PC-9 (cell line): ENCODE results near the gene RSBN1. TPM values are rescaled to one million over a fixed set of nuclear protein-coding genes. Genes with fewer than 3 reads are reported as not detected.
"Not testable (repeated sequence)": the region's sequence is repeated elsewhere in the genome, so short reads cannot be mapped to it uniquely, and the experiment has no call there.

Experiments
- BruUV-seq: library from RNA; stranded (reverse); fragments of 400-500 nt; replicated peaks from 2 replicates; lab custom pipeline; 2021; lab: Mats Ljungman, UMichigan
- CTCF ChIA-PET: fragments of 300-600 bp; sonication (Branson Sonifier 250); formaldehyde crosslinking; loops from one replicate; lab custom pipeline; 2022; ENCODE audit warnings: antibody characterized with exemption; lab: Charles Lee
- POLR2A ChIA-PET: fragments of 300-600 bp; sonication (Branson Sonifier 250); formaldehyde crosslinking; loops from one replicate; lab custom pipeline; 2022; ENCODE audit warnings: antibody characterized with exemption; ENCODE audit not compliant: unreplicated experiment; lab: Charles Lee
- DNase-seq, 2 experiments: peaks; one replicate each; pipeline versions ENCODE4 v3.0.0 to v3.0.0-alpha.2; 2015 to 2022; ENCODE audit warnings: mixed read lengths in 1 of 2
- H2AFZ ChIP-seq: fragments of 200-600 bp; sonication (generic); 2 replicates; pipeline ENCODE4 v1.8.1; 2017; ENCODE audit warnings: antibody characterized with exemption
- H3F3A ChIP-seq: fragments of 200-600 bp; sonication (generic); 2 replicates; pipeline ENCODE4 v1.8.1; 2017; ENCODE audit warnings: antibody characterized with exemption, mild to moderate bottlenecking, low read depth; ENCODE audit not compliant: insufficient read depth
- H3K27ac ChIP-seq: fragments of 200-600 bp; sonication (generic); 2 replicates; pipeline ENCODE4 v1.6.1; 2016; ENCODE audit warnings: mixed run types
- H3K27me3 ChIP-seq: fragments of 200-600 bp; sonication (generic); 2 replicates; pipeline ENCODE4 v1.6.1; 2016; ENCODE audit warnings: low read depth, mixed run types; ENCODE audit not compliant: insufficient read depth
- H3K36me3 ChIP-seq: fragments of 200-600 bp; sonication (generic); 2 replicates; pipeline ENCODE4 v1.6.1; 2016; ENCODE audit warnings: low read depth, mixed run types
- H3K4me1 ChIP-seq: fragments of 200-600 bp; sonication (generic); replicated peaks from 2 replicates; pipeline ENCODE4 v1.6.1; 2016; ENCODE audit warnings: mixed run types; ENCODE audit not compliant: insufficient read depth
- H3K4me2 ChIP-seq: fragments of 200-600 bp; sonication (generic); 2 replicates; pipeline ENCODE4 v1.6.1; 2017; ENCODE audit warnings: mixed run types
- H3K4me3 ChIP-seq: fragments of 200-600 bp; sonication (generic); 2 replicates; pipeline ENCODE4 v1.6.1; 2016; ENCODE audit warnings: mixed run types
- H3K79me2 ChIP-seq: fragments of 200-600 bp; sonication (generic); 2 replicates; pipeline ENCODE4 v1.6.1; 2017; ENCODE audit warnings: low read depth, mixed run types
- H3K9me2 ChIP-seq: fragments of 200-600 bp; sonication (generic); 2 replicates; pipeline ENCODE4 v1.8.1; 2017; ENCODE audit warnings: mild to moderate bottlenecking; ENCODE audit not compliant: insufficient read depth
- H3K9me3 ChIP-seq: fragments of 200-600 bp; sonication (generic); 2 replicates; pipeline ENCODE4 v1.8.1; 2016; ENCODE audit warnings: low read depth; ENCODE audit not compliant: insufficient read depth
- H4K20me1 ChIP-seq: fragments of 200-600 bp; sonication (generic); 2 replicates; pipeline ENCODE4 v1.8.1; 2017; ENCODE audit not compliant: insufficient read depth
- EZH2 ChIP-seq: fragments of 200-600 bp; sonication (generic); IDR thresholded peaks from 2 replicates; pipeline ENCODE4 v1.8.0; 2017; ENCODE audit warnings: antibody characterized with exemption, low read depth
- intact Hi-C: fragments of 100-400 bp; cut with micrococcal nuclease; formaldehyde crosslinking; loops from one replicate; pipeline ENCODE4 v1.10.0; 2022; ENCODE audit not compliant: unreplicated experiment
- total RNA-seq: library from RNA; stranded (reverse); gene quantifications from 2 replicates; pipeline ENCODE4 v1.2.3, GENCODE V29; 2021
- TF ChIP-seq, protein P1 (sequence below): fragments of 200-600 bp; sonication (generic); conservative IDR thresholded peaks from 2 replicates; pipeline ENCODE4 v1.6.1; 2017; ENCODE audit warnings: mixed run types, antibody characterized with exemption, mild to moderate bottlenecking, moderate library complexity

Gene RSBN1
- total RNA-seq, 1 experiment from 2014 or later: 12.3 TPM

DNA sequence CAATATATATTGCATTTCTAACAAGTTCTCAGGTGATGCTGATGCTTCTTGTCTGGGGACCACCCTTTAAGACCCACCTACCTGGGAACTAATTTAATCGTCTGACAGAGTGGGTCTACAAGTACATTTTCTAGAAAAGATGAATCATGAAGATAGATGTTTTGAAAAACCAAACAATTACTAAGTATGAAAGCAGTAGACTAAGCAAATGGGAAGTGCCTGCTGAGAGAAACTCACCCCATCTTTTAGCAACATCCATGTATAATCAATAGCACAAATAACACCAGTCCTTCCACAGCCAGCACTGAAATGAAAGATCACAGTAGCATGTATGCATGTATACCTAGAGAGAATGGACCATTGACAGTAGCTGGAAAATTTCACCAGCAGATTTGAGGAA lies 42.0 kb upstream of the RSBN1 start:
- H4K20me1 ChIP-seq: no peaks in the 10 kb centered on the region
- no peaks in the 10 kb centered on the region for H3K36me3 ChIP-seq
- H3K4me3 ChIP-seq: no peak overlapping the region
- H3K27ac ChIP-seq: no peak overlapping the region
- CTCF ChIA-PET: no interaction called here
- TF ChIP-seq, protein P1, sequence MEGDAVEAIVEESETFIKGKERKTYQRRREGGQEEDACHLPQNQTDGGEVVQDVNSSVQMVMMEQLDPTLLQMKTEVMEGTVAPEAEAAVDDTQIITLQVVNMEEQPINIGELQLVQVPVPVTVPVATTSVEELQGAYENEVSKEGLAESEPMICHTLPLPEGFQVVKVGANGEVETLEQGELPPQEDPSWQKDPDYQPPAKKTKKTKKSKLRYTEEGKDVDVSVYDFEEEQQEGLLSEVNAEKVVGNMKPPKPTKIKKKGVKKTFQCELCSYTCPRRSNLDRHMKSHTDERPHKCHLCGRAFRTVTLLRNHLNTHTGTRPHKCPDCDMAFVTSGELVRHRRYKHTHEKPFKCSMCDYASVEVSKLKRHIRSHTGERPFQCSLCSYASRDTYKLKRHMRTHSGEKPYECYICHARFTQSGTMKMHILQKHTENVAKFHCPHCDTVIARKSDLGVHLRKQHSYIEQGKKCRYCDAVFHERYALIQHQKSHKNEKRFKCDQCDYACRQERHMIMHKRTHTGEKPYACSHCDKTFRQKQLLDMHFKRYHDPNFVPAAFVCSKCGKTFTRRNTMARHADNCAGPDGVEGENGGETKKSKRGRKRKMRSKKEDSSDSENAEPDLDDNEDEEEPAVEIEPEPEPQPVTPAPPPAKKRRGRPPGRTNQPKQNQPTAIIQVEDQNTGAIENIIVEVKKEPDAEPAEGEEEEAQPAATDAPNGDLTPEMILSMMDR: no peak
- TF ChIP-seq EZH2: no peak
- H3K27me3 ChIP-seq: no peaks in the 10 kb centered on the region
- H3K4me2 ChIP-seq: no peak overlapping the region
- H2AFZ ChIP-seq: no peak overlapping the region
- H3K9me2 ChIP-seq: no peaks in the 10 kb centered on the region
- no TSS peak for BruUV-seq
- intact Hi-C loops: no loop called here
- DNase-seq: no peak
- POLR2A ChIA-PET: no interaction called here
- H3K4me1 ChIP-seq: no peaks in the 10 kb centered on the region
- H3F3A ChIP-seq: no peaks in the 10 kb centered on the region
- no peaks in the 10 kb centered on the region for H3K79me2 ChIP-seq
- H3K9me3 ChIP-seq: no peaks in the 10 kb centered on the region

GRCh38 chr1:113852694-113853093 lies 40.4 kb upstream of the RSBN1 start:
- H3K4me3 ChIP-seq, H3K9me3 ChIP-seq, H3F3A ChIP-seq, H3K9me2 ChIP-seq, DNase-seq, BruUV-seq, H3K79me2 ChIP-seq, CTCF ChIA-PET, POLR2A ChIA-PET, H2AFZ ChIP-seq, H3K27me3 ChIP-seq, H3K36me3 ChIP-seq, H3K27ac ChIP-seq, H4K20me1 ChIP-seq, H3K4me2 ChIP-seq, intact Hi-C loops, H3K4me1 ChIP-seq: not testable (repeated sequence)

- POLR2A ChIA-PET: interaction anchor here (0.7 kb wide), 1 partner anchor 9 kb away, joined by 6 read pairs; no protein-coding TSS in a partner anchor
- CTCF ChIA-PET: no interaction called here
Observed at GRCh38 chr1:113850127-113850796, 38.0 kb upstream of the RSBN1 start.

More at GRCh38 chr1:113850127-113850796, 38.0 kb upstream of the RSBN1 start:
- H3K4me2 ChIP-seq: no peak overlapping the region
- DNase-seq: no peak
- H3K27ac ChIP-seq: no peak overlapping the region
- no TSS peak for BruUV-seq
- no peaks in the 10 kb centered on the region for H3K27me3 ChIP-seq
- H3F3A ChIP-seq: no peaks in the 10 kb centered on the region
- intact Hi-C loops: no loop called here
- no peak overlapping the region for H2AFZ ChIP-seq
- no peaks in the 10 kb centered on the region for H3K36me3 ChIP-seq
- H3K79me2 ChIP-seq: no peaks in the 10 kb centered on the region
- H3K4me3 ChIP-seq: no peak overlapping the region
- H3K4me1 ChIP-seq: no peaks in the 10 kb centered on the region
- H4K20me1 ChIP-seq: no peaks in the 10 kb centered on the region
- no peak for TF ChIP-seq EZH2
- TF ChIP-seq, protein P1: no peak
- no peaks in the 10 kb centered on the region for H3K9me2 ChIP-seq
- H3K9me3 ChIP-seq: peaks cover 5% of the 10 kb centered on the region; the same call in 1 of the 2 replicates
